ENCODE measurements around the gene ABCB8.
"Not testable (repeated sequence)": the region's sequence is repeated elsewhere in the genome, so short reads cannot be mapped to it uniquely, and the experiment has no call there.

DNA sequence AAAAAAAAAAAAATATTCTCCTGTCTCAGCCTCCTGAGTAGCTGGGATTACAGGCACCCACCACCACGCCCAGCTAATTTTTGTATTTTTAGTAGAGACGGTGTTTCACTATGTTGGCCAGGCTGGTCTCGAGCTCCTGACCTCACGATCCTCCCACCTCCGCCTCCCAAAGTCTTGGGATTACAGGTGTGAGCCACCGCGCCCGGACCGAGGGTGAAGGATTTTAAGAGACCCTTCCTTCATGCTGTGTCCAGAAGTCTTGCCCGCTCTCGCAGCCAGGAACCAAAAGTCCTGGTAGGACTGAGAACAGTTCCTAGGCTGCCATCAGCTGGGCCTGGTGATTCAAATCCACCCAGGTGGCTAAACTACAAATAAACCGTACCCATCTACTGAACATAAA lies 16.6 kb upstream of the ABCB8 start:
- TF ChIP-seq EZH2 (IDR thresholded peaks at IDR 0.05; ENCODE audit: low read depth, low read length, severe bottlenecking); BACH1 (IDR thresholded peaks at IDR 0.05; ENCODE audit: low read length); SIRT6 (IDR thresholded peaks at IDR 0.05; ENCODE audit: low read length); JUND (IDR thresholded peaks at IDR 0.05; ENCODE audit: low read length); CHD2 (IDR thresholded peaks at IDR 0.05; ENCODE audit: low read length); RFX5 (IDR thresholded peaks at IDR 0.05; ENCODE audit: borderline replicate concordance, low read depth, low read length); SIN3A (conservative IDR thresholded peaks at IDR 0.05 in 1 of 2, IDR thresholded peaks at IDR 0.05 in 1 of 2; ENCODE audit: low read depth in 1 of 2, low read length in 2 of 2); EP300 (IDR thresholded peaks at IDR 0.05; ENCODE audit: borderline replicate concordance in 1 of 2, low read depth in 2 of 2, low read length in 2 of 2); CEBPB (IDR thresholded peaks at IDR 0.05; ENCODE audit: low read depth, low read length); TAF1 (IDR thresholded peaks at IDR 0.05; ENCODE audit: low read depth, low read length); YY1 (IDR thresholded peaks at IDR 0.05; ENCODE audit: low read depth, low read length); JUN (IDR thresholded peaks at IDR 0.05; ENCODE audit: low read depth, low read length): not testable (repeated sequence)
- TF ChIP-seq, protein P1, sequence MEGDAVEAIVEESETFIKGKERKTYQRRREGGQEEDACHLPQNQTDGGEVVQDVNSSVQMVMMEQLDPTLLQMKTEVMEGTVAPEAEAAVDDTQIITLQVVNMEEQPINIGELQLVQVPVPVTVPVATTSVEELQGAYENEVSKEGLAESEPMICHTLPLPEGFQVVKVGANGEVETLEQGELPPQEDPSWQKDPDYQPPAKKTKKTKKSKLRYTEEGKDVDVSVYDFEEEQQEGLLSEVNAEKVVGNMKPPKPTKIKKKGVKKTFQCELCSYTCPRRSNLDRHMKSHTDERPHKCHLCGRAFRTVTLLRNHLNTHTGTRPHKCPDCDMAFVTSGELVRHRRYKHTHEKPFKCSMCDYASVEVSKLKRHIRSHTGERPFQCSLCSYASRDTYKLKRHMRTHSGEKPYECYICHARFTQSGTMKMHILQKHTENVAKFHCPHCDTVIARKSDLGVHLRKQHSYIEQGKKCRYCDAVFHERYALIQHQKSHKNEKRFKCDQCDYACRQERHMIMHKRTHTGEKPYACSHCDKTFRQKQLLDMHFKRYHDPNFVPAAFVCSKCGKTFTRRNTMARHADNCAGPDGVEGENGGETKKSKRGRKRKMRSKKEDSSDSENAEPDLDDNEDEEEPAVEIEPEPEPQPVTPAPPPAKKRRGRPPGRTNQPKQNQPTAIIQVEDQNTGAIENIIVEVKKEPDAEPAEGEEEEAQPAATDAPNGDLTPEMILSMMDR (IDR thresholded peaks at IDR 0.05; ENCODE audit: control extremely low read depth in 1 of 3, insufficient read depth in 1 of 3, low read depth in 1 of 3, low read length in 3 of 3) = not testable (repeated sequence)
